GM18870 (cell line): ENCODE measurements around the gene SH3RF3.

Experiments used
- ATAC-seq: cut with Tn5 transposase; IDR thresholded peaks from one replicate; pipeline ENCODE4 v1.9.1; 2021; ENCODE audit warnings: moderate library complexity; ENCODE audit not compliant: unreplicated experiment

Gene SH3RF3

DNA sequence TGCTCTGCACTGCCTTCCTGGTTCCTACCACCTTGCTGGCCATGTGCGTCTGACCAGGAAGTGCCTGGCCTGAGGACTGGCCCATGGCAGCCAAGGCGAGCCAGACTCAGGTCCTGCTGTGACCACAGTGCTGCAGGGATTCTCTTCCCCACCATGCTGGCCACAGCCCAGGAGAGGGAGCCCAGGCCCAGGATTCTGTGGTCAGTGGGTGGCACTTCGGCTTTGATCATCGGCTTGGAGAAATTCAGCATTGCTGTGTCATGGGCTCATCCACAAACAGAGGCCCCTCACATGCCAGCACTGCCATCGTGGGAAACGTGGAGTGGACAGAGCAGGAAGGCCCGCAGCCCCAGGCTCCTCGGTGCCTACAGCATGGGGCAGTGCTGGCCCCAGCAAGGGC lies 273.2 kb downstream of the SH3RF3 start:
- no peak for ATAC-seq

DNA sequence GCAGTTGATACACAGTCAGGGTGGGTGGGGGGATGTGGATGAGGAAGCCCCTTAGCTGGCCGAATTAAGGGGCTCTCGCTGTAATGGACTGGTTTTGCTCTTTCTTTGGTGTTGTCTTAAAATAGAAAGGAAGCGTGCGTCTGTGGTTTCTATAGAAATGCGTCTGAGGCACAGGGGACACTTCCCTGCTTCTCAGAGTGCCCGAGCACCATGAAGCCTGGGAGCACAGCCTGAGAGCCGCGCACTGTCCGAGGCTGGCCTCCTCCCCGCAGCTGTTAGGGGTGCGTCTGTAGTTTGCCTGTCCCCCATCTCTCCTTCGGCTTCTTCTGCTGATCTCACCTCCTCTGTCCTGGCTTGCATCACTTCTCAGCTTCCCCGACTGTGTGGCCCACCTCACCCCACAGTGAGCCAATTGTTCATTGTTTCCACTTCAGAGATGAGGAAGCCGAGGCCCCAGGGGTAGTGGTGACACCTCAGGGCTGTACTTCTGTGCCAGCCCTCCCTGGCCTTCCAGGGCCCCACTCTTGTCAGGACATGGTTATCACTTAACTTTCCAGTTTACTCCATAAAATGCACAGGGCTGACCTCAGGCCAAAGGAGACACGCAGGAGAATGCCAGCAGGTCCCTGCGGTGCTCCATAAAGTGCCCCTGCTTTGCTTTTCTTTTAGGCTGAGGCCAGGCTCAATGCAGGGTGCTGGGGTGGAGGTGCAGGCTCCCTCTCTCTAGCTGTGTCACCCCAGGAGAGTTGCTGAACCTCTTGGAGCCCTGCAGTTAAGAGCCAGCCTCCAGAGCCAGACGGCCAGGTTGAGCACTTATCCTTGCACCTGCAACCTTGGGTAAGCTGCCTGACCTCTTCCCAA lies 274.2 kb downstream of the SH3RF3 start:
- no peak for ATAC-seq

DNA sequence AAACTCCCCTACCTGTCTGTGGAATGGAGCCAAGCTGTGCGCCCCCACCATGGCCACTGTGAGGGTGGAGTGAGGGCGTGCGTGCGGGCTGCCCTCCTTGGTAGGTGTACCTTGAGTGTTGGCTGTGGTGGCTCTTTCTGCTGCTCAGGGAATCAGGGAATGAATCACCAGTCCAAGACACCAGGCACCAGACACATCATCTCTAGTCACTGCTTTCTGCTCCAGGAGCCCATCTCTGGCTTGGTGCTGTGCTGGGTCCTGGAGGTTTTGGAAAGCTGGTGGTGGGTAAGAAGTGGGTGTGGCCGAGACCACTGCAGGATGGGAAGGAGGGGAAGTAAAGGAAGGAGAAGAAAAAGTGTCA lies 274.8 kb downstream of the SH3RF3 start:
- no peak for ATAC-seq

DNA sequence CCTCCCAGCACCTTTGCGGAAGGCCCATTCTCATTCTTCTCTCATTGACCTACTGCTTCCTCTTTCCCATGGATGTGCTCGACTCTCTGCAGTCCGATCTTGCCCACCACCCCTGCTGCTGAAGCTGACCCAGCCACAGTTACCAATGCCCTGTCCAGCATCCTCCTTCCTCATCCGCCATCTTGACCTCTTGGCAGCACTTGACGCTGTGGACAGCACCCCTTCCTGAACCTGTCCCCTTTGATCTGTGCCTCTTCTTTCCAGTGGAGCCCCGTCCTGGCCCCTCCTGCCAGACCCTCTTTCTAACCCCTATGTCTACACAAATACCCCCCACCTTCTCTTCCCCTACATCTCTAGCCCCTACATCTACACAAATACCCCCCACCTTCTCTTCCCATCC lies 275.7 kb downstream of the SH3RF3 start:
- ATAC-seq = no peak

DNA sequence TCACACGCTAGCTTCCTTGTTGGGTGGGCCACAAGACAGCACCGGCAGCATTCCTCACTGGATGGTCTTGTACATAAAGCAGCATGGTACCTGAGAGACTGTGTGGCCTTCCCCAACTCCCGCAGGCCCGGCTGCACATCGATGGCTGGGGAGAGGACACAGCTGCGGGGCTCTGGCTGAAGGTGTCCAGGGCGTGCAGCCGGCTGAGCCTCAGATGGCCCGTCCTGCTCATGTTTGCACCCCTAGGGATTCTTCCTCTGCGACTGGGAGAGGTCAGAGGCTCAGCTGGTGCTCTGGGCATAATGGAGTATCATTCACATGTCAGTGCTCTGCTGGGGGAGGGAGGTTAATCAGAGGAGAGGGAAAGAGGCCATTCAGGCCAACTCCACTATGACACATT lies 276.9 kb downstream of the SH3RF3 start:
- no peak for ATAC-seq

DNA sequence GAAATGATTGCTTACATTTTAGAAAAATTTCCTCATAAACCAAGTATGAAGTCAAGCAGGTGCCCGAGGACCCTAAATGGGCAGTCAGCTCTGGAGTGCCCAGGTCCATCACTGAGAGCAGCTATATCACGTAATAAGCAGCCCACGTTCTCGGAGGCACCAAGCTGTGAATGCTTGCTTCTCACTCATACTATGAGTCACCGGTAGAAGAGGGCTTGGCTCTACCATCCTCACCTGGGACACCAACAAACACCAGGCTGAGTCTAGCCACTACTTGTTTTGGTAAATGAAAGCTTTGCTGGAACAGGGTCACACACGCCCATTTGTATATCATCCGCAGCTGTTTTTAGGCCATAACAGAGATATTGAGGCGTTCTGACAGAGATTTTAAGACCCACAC lies 277.3 kb downstream of the SH3RF3 start:
- no peak for ATAC-seq

DNA sequence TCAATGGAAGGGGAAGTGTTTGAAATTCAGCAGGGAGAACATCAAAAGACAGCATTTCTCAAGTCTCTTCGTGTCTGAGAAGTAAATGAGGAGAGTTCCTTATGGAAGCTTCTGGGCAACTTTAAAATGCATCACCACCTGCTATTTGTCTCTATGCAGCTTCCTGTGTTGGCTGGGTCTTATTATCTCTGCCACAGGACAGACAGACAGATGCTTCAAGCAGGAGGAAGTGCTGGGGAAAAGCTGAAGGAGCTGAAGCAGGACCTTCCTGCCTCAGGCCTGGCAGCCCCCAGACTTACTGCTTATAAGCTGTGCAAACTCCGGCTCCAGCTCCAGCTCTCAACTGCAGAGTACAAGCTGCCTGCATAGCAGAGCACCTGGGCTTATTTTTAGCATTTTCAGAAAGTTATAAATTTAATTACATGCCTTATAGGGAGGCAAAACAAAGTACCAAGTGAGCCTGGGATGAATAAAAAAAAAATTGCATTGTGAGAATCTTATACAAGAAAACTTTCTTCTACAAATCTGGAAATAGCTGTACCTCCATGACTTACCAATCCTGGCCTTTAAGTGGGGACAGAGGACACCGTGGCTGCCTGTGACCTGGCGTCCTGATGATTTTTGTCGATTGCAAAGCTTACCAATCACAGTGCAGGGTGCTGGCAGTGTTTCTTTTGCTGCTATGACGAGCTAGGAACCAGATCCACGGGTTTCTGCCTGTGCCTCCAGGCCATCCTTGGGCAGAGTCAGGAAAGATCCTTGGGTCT lies 278.5 kb downstream of the SH3RF3 start:
- ATAC-seq = no peak

DNA sequence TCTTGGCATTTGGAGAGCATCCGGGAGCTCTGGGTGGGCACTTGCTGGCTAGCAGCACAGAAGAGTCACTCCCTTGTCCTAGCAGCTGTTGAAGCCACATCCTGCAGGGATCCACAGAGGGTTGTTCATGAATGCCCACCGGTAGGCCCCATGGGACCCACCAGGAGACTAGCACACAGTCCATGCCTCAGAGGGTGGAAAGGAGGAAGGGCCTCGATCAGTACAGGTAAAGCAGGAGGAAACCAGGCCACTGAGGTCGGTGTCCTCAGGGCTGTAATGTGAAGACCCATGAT lies 279.0 kb downstream of the SH3RF3 start:
- ATAC-seq = no peak

DNA sequence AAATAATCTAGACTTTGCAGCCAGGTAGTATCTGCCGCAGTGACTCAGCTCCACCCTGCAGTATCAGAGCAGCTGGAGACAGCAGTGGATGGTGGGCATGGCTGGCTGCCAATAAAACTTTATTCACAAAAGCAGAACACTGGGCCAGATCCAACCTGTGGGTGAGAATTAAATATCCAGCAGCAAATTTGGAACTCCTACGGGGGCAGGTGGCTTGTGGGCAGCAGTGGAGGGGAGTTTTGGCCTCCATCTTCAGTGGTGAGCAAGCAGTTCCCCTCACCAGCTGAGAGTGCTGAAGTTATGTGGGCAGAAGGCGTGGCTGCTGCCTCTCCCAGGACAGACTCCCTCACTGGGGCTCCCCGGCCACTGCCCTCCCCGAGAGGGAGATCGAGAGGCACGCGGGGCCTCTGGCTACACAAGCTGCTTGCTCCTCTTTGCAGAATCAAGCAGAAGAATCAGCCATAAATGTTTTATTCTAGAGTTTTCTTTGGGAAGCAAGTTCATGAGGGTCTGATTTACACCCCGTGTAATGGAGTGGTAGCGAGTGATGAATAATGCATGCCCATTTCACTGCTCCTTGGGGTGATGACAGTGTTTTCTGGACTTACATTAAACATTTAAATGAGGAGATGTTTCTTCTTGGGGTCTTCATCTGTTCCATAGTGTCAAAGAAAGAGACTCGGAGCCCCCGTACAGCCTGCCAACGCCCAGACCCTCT lies 280.5 kb downstream of the SH3RF3 start:
- no peak for ATAC-seq

DNA sequence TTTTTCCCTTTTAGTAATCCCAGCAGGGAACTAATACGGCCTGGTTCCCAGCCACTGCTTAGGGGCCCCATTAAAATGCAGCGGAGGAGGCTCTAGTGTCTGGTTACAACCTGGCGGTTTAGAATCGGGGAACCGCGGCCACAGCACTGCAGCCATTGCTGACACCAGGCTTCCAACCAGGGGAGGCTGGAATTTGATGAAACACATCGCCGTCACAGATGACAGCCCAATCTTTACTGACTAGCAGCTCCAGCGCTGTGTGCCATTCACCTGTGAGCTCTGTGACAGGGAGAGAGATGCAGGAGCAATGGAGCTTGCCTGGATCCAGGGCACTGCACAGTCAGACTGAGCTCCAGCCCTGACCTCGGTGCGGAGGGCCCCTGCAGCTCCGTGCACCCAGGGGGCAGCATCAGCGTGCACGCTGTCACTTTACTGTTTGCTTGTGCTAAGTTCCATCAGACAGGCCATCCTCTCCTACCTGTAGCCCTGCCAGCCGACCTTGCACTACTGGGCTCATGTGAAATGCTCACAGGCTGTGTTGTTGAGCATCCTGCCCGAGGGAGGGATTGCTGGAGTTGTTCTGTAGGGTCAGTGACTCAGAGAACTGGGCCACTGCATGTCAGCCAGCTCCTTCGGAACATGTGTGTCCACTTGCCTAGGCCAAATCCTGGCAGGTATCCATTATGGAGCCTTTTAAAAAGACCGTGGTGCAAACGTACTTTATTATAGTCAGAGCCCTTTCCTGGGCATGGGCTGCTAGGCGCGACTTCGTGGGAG lies 281.2 kb downstream of the SH3RF3 start:
- no peak for ATAC-seq

DNA sequence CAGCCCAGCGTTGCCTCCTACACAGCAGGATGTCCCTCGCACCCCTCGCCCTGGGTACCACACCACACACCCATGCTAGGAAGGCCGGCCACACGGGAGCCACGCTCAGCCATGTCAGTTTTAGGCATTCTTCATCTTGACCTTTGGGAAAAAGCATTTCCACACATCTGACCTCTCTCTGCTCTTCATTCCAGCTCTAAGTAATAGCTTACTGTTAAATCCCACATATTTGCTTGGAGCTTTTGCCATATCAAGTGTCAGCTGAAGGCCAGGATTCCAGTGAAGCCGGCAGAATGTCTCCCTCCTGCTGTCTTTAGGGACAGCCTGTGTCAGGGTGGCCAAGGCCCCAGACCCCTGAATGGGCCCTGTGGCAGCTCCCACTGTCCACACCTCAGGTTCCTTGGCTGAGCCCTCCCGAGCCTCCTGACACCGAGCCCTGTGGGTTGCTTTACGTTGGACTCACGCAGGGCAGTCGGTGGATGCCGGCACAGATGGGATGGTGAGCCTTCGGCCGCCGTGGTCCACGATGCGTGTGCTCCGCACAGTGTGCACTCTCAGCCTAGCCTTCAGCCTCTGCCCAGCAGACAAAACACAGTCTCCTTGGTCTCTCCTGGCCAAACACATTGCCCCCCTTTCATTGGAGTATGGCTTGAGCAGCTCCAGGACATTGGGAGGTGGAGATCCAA lies 282.8 kb downstream of the SH3RF3 start:
- ATAC-seq = no peak

DNA sequence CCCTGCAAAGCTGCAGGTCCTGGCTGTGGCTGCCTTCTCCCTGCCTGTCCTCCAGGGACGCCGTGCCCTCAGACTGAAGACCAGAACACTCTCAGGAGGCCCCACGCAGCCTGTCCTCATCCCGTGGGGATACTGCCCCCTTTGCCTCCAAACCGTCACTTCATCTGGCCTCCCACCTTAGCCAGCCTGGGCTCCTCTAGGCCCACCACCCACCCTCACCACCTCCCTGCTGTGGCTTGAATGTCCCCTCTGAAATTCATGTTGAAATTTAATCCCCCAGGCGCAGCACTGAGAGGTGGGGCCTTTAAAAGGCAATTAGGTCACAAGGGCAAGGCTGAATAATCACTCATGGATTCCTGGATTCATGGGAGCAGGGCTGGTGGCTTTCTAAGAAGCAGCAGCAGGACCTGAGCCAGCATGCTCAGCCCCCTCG lies 286.6 kb downstream of the SH3RF3 start:
- no peak for ATAC-seq

DNA sequence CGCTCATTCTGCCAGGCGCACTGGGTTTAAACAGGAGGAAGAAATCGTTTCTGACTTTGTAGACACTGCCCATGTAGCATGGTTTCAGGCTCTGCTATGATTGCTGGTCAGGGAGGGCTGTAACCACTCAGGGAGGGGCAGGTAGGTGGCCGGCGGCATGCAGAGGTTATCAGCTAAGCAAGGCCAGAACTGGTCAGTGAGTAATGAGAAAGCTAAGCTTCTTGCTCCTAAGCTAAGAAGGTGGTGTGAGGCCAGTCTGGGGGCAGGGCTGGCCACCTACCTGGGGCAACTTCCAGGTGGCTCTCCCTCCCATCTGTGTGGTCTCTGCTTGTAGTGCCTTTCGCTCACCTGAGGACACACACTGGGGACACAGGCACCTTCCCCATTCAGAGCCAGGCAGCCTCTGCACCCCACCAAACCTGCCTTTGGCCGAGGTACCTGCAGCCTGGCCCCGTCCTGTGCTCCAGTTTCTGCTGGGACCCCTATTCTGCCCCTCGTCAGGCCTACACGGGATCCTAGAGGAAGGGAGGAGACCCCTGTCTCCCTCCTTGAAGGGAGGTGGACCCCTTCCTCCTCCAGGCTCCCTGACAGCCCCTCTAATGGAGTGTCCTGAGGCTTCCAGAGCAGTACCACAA lies 288.8 kb downstream of the SH3RF3 start:
- no peak for ATAC-seq

DNA sequence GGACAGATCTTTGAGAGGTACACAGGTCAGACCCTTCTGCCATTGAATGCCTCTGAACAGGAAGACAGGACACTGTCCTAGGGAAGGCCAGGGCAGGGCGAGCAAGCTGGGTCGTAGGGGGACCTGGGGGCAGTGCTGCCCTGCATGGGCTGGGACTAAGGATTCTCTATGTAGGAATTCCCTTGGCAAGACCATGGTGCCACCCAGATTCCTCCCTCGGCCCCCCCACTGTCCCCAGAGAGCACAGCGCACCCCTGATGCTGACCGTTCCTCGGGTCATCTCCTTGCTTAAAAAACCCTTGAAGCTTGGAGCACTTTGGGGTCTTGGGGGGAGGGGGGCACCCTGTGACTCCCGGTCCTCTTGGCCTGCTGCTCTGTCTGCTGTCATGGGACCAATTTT lies 289.7 kb downstream of the SH3RF3 start:
- no peak for ATAC-seq

DNA sequence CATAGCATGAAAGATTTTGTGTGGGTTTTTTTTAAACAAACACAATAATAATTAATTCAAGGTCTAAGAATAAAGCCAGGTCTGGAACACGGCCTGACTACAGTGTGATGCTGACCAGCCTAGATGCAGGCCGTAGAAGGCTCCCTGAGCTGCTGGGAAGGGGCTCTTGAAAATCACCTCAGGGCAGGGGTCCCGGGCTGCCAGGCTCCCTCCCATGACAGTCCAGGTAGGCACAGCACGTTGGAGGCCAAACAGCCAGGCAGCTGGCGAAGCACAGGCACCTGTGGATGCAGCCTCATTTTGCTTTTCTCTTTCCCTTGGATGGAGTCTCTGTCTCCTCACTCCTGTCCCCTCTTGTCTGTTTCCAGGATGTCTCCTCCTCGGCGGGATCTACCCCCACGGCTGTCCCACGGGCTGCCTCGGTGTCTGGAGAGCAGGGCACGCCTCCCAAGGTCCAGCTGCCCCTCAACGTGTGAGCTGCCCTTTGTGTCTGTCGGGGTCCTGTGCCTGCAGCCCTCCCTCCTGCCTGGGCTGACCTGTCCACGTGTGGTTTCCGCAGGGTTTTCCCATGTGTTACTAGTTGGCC lies 290.3 kb downstream of the SH3RF3 start:
- ATAC-seq = no peak

DNA sequence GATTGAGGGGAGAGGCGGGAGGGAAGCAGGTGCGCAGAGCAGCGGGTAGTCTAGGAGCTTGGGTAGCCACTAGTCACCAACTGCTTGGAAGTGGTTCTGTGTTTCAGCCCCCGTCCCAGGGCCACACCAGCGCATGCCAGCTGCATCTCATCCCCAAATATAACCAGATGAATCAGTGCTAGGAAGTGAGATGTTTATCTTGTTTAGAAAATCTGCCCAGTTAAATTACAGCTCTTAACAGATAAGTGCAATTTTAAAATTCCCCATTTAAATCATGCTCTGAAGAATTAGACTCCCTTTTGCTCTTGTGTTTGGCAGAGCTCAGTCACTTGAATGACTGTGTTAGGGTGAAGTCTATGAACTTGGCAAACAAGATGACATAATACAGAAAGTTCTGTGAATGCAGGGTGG lies 291.0 kb downstream of the SH3RF3 start:
- ATAC-seq = no peak

DNA sequence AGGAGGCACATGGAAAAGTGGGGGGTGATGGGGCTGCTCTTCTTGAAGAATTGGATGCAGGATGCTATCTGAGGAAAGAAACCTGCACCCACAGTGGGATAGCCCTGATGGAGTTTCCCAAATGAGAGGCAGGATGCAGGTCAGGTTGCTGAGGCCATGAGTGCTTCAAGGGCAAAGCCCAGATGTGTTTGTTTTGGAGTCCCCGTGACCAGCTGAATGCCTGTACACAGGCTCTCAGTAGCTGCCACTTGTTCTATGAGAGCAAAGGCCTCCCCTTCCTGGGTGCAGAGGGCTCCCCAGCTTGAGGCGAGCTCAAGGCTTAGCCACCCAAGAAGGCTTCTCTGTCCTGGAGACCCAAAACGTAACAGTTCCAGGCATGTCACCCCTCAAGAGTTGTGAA lies 292.1 kb downstream of the SH3RF3 start:
- ATAC-seq = no peak

DNA sequence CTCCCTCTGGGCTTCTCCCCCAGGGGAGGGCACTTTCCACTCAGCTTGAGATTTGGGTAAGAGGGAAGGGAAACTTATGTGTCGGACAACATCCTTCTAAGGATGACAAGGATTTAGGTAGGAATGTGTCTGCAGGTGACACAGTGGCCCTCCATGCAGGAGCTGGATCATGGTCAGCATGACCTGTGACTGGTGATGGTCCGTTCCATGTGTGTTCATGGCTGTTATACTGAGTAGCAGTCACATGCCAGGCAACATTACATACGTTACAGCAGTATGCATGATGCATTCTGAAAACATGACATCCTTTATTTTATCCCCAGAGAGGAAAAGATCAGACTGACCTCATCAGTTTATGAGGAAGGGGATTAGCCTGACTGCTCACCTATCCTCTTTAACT lies 292.6 kb downstream of the SH3RF3 start:
- no peak for ATAC-seq

DNA sequence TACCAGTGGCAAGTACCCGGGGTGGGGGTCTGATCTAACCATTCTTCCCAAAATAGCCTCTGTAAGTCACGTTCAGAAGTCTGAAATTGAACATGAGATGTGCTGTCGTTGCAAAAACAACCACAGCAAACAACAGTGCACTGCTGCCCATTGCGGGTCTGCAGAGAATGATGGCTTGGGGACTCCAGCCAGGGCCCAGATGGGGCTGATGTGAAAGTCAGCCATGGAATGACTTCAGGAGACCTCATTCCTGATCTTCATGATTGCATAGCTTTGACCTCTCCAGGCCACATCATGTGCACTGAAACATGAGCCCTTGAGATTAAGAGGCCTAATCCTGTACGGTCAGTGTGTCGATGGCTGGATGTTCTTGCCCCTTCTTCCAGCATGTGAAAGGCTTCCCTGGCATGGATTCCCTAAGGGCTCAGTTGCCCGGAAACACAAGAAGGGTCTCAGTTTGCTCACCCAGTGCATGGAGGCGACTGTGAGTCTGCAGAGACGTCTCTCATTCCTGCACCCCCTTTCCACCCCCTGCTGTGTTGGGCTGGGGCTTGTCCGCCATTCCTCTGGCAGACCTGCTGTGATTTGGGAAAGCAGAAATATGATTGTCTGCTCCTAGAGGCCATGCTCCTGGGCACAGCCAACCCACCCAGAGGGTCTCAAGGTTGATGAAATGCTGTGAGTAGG lies 293.2 kb downstream of the SH3RF3 start:
- ATAC-seq = no peak
